Measurements from ENCODE around the gene LY6G6D. TPM values are rescaled to one million over a fixed set of nuclear protein-coding genes. Genes with fewer than 3 reads are reported as not detected.
A peak's percentile ranks its signal among the peaks of the same experiment; 100 is the strongest.

LY6G6D gene
- total RNA-seq, 1 donor from 2014 or later: not detected

DNA sequence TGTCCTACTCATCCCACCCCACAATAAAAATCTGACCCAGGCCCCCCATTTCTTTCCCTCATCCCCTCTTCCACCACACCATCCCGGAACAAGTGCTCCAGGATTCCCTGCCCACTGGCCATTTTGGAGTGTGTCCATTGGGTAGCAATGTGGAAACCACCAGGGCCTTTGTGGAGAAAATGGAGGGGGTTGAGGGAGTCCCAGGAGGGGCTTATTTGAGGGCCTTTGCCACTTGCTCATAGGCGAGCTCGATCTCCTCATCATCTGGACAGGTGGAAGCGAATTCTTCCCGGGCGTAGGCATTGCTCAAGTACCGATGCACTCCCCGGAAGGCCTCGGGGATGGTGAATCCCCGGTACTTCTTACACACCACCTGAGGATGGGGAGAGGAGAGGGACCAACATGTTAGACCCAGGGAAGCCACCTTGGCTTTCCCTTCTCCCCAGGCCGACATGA, 15.5 kb downstream of the LY6G6D start:
- Histone ChIP-seq H3K4me3 (peak overlapping the region; percentile 69 to 96), H3K9me3 (no peaks in the 10 kb centered on the region), H3K27me3 (no peaks in the 10 kb centered on the region), H3K36me3 (peaks cover 52 to 58% of the 10 kb centered on the region in 2 donors), H3K27ac (peak overlapping the region; percentile 95 to 99), H3K4me1 (peaks cover 22 to 32% of the 10 kb centered on the region in 2 donors)
- no peak for DNase-seq (ENCODE audit: low spot score in 2 of 2)
- TF ChIP-seq, protein P1, sequence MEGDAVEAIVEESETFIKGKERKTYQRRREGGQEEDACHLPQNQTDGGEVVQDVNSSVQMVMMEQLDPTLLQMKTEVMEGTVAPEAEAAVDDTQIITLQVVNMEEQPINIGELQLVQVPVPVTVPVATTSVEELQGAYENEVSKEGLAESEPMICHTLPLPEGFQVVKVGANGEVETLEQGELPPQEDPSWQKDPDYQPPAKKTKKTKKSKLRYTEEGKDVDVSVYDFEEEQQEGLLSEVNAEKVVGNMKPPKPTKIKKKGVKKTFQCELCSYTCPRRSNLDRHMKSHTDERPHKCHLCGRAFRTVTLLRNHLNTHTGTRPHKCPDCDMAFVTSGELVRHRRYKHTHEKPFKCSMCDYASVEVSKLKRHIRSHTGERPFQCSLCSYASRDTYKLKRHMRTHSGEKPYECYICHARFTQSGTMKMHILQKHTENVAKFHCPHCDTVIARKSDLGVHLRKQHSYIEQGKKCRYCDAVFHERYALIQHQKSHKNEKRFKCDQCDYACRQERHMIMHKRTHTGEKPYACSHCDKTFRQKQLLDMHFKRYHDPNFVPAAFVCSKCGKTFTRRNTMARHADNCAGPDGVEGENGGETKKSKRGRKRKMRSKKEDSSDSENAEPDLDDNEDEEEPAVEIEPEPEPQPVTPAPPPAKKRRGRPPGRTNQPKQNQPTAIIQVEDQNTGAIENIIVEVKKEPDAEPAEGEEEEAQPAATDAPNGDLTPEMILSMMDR (IDR thresholded peaks at IDR 0.05): no peak
- intact Hi-C loops (cut with DNase I): loop anchor here (5.0 to 10.0 kb wide), 2 partner anchors 183 to 424 kb away; partner anchors contain the start of genes ATP6V1G2, NFKBIL1, PPT2 and PRRT1

DNA sequence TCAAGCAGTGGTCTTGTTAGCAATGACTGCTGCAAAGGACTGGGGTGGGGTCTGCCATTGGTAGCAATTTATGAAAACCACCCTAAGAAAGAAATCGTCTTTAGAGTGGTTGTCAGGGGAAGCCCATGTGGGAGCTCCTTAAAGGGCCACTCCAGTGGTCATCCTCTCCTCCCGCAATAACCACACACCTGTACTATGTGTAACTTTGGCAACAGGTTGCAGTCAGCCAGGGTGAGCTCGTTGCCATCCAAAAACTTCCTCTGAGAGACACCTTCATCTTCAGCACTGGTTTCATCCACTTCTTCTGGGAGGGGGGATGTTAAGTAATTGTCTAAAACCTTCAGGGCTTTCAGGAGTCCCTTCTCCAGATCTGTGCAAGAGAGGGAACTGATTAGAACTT, 16.9 kb downstream of the LY6G6D start:
- Histone ChIP-seq H3K36me3 (peaks cover 40 to 44% of the 10 kb centered on the region in 2 donors), H3K4me1 (peaks cover 26 to 36% of the 10 kb centered on the region in 2 donors), H3K27ac (no peak overlapping the region), H3K27me3 (no peaks in the 10 kb centered on the region), H3K4me3 (no peak overlapping the region), H3K9me3 (no peaks in the 10 kb centered on the region)
- intact Hi-C loops (cut with DNase I): loop anchor here (5.0 to 10.0 kb wide), 2 partner anchors 185 to 423 kb away; partner anchors contain the start of genes ATP6V1G2, NFKBIL1, PPT2 and PRRT1
- TF ChIP-seq, protein P1 (IDR thresholded peaks at IDR 0.05): no peak
- DNase-seq (ENCODE audit: low spot score in 2 of 2): no peak

- no peak for DNase-seq (ENCODE audit: low spot score in 2 of 2)
- H3K4me3 ChIP-seq: peak overlapping the region; percentile 67 to 75
- peaks cover 33 to 37% of the 10 kb centered on the region in 2 donors for H3K36me3 ChIP-seq
- H3K27me3 ChIP-seq: no peaks in the 10 kb centered on the region
- no peaks in the 10 kb centered on the region for H3K9me3 ChIP-seq
- intact Hi-C loops (cut with DNase I): loop anchor here (2.0 to 10.0 kb wide), 3 partner anchors 93 to 421 kb away; partner anchors contain the start of genes ATP6V1G2, HSPA1B, NFKBIL1 and PPT2
- peaks cover 20 to 29% of the 10 kb centered on the region in 2 donors for H3K4me1 ChIP-seq
- TF ChIP-seq, protein P1 (IDR thresholded peaks at IDR 0.05): no peak
- H3K27ac ChIP-seq: peak overlapping the region; percentile 91 to 94
Measured at GRCh38 chr6:31733734-31734133, 18.6 kb downstream of the LY6G6D start.

DNA sequence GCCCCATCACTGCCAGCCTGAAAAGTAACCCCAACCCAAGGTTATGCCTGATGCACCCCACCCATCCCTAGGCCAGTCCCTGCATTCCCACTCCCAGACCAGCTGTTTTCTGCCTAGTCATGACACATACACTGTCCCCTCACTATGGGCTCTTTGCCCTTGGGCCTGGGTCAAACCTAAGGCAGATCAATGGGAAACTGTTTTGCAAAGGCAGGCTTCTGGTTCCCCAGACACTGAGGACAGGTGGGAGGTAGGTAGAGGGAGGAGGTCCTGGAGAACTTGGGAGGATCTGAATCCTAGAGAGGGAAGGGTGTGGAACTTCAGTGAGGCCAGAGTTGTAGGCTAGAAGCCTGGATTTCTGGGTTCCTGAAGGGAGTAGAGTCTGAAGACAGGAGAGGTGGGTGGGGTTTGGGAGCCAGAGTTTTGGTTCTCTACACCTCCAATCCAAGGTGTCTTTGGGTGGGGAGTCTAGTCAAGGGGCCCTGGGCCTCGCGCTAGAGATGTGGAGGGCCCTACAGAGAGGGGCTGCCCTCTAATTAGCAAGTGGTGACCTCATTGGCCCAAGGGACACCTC, 19.2 kb downstream of the LY6G6D start:
- no peaks in the 10 kb centered on the region for H3K27me3 ChIP-seq
- H3K27ac ChIP-seq: peak overlapping the region; percentile 91 to 94
- intact Hi-C loops (cut with DNase I): loop anchor here (2.0 to 10.0 kb wide), 3 partner anchors 92 to 420 kb away; partner anchors contain the start of genes ATP6V1G2, HSPA1B, NFKBIL1 and PPT2
- TF ChIP-seq, protein P1 (IDR thresholded peaks at IDR 0.05): no peak
- H3K36me3 ChIP-seq: peaks cover 33 to 37% of the 10 kb centered on the region in 2 donors
- DNase-seq (ENCODE audit: low spot score in 2 of 2): no peak
- H3K4me3 ChIP-seq: peak overlapping the region; percentile 67 to 75
- H3K4me1 ChIP-seq: peaks cover 18 to 31% of the 10 kb centered on the region in 2 donors
- H3K9me3 ChIP-seq: no peaks in the 10 kb centered on the region

DNA sequence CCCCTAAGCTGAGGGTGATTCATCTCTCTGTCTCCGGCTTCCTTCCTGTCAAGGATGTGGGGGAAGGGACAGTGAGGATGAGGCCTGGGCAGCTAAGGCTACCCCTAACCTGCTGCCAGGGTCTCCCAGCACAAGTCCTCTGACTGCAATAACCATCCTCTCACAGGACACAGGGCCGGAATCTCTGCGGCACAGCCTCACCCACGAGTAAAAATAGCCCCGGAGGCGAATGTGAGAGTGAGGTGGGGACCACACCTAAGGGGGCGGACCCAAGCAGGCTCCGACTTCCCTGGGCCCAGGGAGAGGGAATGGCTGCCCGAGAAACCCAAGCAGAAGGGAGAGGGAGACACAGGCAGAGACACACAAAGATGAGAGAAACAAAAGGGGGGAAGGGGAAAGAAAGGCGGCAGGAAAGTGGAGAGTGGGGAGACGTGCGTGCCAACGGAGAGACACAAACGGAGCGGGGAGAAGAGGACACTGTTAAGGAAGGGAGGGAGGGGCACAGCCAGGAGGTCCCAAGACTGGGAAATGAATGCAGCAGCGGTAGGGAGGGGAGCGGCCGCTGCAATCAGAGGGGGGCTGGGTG, 19.8 kb downstream of the LY6G6D start:
- H3K36me3 ChIP-seq: peaks cover 33 to 37% of the 10 kb centered on the region in 2 donors
- H3K9me3 ChIP-seq: no peaks in the 10 kb centered on the region
- H3K27me3 ChIP-seq: no peaks in the 10 kb centered on the region
- intact Hi-C loops (cut with DNase I): loop anchor here (2.0 to 10.0 kb wide), 3 partner anchors 92 to 420 kb away; partner anchors contain the start of genes ATP6V1G2, HSPA1B, NFKBIL1 and PPT2
- peak; percentile 53 to 81 for DNase-seq (ENCODE audit: low spot score in 2 of 2)
- peaks cover 18 to 33% of the 10 kb centered on the region in 2 donors for H3K4me1 ChIP-seq
- TF ChIP-seq, protein P1 (IDR thresholded peaks at IDR 0.05): no peak
- peak overlapping the region; percentile 67 to 75 for H3K4me3 ChIP-seq
- H3K27ac ChIP-seq: peak overlapping the region; percentile 91 to 94

Data from ascending aorta (tissue), 2 donors.